Measurements from ENCODE around the gene KRTAP20-4.

DNA sequence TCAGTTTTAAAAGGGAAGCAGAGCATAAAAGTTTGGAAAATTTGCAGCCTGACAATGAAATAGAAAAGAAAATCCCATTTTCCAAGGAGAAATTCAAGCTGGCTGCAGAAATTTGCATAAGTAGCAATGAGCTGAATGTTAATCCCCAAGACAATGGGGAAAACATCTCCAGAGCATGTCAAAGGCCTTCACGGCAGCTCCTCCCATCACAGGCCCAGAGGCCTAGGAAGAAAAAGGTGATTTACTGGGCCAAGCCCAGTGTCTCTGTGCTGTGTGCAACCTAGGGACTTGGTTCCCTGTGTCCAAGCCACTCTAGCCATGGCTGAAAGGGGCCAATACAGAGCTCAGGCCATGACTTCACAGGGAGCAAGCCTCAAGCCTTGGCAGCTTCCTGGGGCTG is 48.3 kb downstream of the KRTAP20-4 start:
- TF ChIP-seq, protein P1, sequence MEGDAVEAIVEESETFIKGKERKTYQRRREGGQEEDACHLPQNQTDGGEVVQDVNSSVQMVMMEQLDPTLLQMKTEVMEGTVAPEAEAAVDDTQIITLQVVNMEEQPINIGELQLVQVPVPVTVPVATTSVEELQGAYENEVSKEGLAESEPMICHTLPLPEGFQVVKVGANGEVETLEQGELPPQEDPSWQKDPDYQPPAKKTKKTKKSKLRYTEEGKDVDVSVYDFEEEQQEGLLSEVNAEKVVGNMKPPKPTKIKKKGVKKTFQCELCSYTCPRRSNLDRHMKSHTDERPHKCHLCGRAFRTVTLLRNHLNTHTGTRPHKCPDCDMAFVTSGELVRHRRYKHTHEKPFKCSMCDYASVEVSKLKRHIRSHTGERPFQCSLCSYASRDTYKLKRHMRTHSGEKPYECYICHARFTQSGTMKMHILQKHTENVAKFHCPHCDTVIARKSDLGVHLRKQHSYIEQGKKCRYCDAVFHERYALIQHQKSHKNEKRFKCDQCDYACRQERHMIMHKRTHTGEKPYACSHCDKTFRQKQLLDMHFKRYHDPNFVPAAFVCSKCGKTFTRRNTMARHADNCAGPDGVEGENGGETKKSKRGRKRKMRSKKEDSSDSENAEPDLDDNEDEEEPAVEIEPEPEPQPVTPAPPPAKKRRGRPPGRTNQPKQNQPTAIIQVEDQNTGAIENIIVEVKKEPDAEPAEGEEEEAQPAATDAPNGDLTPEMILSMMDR (IDR thresholded peaks at IDR 0.05), result no peak
- no peak for TF ChIP-seq POLR2AphosphoS2 (conservative IDR thresholded peaks at IDR 0.05; ENCODE audit: low read length)
- no peak for TF ChIP-seq MAFK (IDR thresholded peaks at IDR 0.05; ENCODE audit: partially characterized antibody)
- no peak for TF ChIP-seq MAZ (IDR thresholded peaks at IDR 0.05; ENCODE audit: borderline replicate concordance, low read depth, low read length)
- TF ChIP-seq, protein P2, sequence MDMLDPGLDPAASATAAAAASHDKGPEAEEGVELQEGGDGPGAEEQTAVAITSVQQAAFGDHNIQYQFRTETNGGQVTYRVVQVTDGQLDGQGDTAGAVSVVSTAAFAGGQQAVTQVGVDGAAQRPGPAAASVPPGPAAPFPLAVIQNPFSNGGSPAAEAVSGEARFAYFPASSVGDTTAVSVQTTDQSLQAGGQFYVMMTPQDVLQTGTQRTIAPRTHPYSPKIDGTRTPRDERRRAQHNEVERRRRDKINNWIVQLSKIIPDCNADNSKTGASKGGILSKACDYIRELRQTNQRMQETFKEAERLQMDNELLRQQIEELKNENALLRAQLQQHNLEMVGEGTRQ (IDR thresholded peaks at IDR 0.05), result no peak
- no peak for TF ChIP-seq GATA3 (IDR thresholded peaks at IDR 0.05; ENCODE audit: borderline replicate concordance)
- TF ChIP-seq SREBF2 (IDR thresholded peaks at IDR 0.05), result no peak
- no peak for TF ChIP-seq ZFP36 (IDR thresholded peaks at IDR 0.05; ENCODE audit: borderline replicate concordance, partially characterized antibody)
- no peak for TF ChIP-seq KDM5A (IDR thresholded peaks at IDR 0.05)
- TF ChIP-seq, protein P3, sequence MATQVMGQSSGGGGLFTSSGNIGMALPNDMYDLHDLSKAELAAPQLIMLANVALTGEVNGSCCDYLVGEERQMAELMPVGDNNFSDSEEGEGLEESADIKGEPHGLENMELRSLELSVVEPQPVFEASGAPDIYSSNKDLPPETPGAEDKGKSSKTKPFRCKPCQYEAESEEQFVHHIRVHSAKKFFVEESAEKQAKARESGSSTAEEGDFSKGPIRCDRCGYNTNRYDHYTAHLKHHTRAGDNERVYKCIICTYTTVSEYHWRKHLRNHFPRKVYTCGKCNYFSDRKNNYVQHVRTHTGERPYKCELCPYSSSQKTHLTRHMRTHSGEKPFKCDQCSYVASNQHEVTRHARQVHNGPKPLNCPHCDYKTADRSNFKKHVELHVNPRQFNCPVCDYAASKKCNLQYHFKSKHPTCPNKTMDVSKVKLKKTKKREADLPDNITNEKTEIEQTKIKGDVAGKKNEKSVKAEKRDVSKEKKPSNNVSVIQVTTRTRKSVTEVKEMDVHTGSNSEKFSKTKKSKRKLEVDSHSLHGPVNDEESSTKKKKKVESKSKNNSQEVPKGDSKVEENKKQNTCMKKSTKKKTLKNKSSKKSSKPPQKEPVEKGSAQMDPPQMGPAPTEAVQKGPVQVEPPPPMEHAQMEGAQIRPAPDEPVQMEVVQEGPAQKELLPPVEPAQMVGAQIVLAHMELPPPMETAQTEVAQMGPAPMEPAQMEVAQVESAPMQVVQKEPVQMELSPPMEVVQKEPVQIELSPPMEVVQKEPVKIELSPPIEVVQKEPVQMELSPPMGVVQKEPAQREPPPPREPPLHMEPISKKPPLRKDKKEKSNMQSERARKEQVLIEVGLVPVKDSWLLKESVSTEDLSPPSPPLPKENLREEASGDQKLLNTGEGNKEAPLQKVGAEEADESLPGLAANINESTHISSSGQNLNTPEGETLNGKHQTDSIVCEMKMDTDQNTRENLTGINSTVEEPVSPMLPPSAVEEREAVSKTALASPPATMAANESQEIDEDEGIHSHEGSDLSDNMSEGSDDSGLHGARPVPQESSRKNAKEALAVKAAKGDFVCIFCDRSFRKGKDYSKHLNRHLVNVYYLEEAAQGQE (IDR thresholded peaks at IDR 0.05), result no peak
- no peak for TF ChIP-seq BHLHE40 (IDR thresholded peaks at IDR 0.05; ENCODE audit: low read depth, low read length)
- TF ChIP-seq RAD21 (conservative IDR thresholded peaks at IDR 0.05 in 1 of 2, IDR thresholded peaks at IDR 0.05 in 1 of 2), result no peak
- TF ChIP-seq EP300 (IDR thresholded peaks at IDR 0.05), result no peak
- TF ChIP-seq RFX5 (IDR thresholded peaks at IDR 0.05), result no peak

Data from A549 (cell line).